NCI-H345 treated with DMSO at 0.1 percent for 48 hours (cell line): ENCODE results near the gene TTC21A.

ENCODE experiments used
- DNase-seq: peaks from one replicate; lab custom pipeline; 2025; ENCODE audit not compliant: unreplicated experiment; lab: John Stamatoyannopoulos, UW

Gene TTC21A

DNA sequence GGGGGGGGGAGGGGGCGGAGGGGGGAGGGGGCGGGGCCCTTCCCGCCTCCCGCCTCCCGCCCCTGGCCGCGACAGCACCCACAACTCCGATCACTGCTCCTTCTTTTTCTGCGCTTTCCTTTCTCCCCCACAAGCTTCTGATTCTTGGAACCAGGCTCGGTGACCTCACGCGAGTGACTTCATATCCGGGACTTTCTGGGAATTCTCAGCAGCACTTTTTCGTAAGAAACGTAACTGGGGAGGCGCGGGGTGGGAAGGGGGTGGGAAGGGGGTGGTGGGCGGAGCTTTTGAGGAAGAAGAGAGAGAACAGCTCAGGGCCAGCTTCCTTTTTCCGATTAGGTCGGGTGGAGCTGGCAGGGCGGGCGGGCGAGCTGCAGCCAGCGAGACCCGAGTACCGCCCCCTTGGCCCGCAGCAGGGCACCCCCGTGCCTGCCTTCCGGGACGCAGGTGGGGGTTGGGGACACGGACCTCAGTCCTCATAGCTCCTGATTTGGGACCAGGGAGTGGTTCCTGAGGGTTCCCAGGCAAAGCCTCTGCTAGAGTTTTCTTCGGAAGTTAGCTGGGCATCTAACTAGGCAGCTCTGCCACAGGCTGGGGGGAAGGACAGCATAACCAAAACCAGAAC lies 70.3 kb downstream of the TTC21A start:
- DNase-seq, result no peak

DNA sequence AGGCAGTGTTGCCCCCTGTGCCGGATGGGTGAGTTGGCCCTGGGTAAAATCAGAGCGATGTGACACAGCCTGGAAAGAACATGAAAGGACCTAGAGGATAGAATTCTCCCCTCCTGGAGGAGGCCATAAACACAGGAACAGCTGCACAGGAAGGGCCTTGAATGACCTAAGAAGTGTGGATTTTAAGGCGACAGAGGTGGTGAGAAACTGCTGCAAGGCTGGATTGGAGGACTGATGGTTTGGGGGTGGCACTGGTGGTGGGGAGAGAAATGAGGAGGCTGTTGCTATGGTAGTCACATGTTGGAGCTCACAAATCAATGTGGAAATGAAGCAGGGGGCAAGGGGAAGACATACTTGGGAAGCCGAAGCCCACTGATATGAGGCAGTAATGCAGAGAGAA lies 71.1 kb downstream of the TTC21A start:
- no peak for DNase-seq

DNA sequence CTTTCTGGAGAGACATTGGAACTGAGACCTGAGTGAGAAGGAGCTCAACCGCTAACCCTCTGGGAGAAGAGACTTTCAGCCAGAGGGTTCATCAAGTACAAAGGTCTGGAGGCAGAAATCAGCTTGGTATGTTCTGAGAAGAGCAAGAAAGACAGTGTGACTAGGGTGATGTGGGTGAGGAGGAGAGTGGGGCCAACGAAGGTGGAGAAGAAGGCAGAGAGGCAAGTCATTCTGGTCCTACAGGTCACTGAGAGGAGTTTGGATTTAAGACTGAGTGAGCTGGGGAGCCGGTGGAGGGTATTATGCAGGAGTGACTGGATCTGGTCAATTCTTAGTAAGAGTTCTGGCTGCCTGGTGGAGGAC lies 72.7 kb downstream of the TTC21A start:
- DNase-seq, result no peak

DNA sequence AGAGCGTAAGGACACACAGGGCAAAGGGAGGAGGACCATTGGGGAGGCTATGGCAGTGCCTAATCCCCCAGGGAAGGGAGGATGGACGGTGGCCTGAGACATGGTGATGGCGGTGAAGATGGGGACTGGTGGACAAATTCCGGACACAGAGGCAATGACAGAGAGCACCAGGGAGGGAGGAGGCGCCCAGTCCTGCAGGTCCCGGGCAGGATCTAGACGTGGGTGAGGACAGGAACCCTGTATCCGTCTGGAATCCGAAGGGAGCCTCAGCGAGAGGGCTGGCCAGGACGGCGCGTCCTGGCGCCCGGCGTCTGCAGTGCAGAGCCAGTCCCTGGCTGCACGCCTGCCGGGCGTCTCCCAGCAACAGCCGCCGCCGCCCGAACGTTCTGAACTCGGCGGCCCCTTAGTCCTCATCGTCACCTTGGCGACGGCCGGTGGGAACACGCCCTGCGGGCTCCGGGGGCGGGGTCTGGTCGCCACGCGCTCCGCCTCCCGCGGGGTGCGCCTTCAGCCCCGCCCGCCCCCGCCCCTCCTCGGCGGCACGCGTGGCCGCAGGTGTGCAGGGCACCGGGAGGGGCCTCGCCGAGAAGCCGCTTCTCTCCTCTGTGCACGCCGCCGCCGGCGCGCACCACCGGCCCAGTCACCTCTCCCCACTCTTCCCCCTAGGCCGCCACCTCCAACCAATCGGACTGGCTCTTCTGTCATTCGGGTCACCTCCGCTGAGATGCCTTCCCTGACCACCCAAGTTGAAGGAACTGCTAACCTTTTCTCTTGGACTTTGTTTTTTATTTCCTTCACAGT lies 73.3 kb downstream of the TTC21A start:
- DNase-seq, result peak; percentile 56

DNA sequence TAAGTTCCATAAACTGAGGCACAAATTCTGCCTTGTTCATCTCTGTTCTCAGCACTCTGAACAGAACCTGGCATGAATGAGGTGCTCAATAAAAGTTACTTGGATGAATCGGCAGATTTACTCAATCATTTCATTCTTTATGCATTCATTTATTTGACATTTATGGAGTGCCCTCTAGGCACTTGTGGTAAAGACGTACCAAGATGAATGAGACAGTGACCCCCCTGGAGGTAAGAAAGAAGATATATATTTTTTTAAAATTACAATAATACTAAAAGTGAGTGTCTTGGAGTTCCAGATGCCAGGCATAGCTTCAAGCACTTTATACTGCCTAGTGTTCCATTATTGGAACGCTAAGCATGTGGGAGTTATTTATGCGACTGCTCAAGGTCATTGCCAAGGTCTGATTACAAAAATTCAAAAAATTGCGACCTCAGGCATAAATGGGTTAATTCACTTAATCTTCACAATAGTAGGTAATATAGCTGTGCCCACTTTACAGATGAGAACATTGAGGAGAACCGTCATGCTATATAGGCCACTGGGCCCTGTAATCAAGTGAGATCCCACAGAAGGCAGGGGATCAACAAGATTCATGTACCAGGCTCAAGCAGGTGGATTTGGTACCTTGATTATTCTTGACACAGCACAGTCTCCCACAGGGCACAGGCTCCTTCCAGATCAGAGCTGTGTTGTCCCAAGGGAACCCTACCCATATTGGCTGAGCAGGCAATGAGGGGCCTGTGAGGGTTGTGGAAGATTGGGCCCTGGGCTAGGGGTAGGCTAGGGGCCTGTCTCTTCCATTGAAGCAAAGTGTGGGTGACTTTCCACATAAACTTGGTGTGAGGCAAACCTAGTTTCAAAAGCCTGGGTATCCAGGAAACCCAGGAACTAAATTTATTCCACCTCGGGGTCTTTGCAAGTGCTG lies 74.2 kb downstream of the TTC21A start:
- no peak for DNase-seq

DNA sequence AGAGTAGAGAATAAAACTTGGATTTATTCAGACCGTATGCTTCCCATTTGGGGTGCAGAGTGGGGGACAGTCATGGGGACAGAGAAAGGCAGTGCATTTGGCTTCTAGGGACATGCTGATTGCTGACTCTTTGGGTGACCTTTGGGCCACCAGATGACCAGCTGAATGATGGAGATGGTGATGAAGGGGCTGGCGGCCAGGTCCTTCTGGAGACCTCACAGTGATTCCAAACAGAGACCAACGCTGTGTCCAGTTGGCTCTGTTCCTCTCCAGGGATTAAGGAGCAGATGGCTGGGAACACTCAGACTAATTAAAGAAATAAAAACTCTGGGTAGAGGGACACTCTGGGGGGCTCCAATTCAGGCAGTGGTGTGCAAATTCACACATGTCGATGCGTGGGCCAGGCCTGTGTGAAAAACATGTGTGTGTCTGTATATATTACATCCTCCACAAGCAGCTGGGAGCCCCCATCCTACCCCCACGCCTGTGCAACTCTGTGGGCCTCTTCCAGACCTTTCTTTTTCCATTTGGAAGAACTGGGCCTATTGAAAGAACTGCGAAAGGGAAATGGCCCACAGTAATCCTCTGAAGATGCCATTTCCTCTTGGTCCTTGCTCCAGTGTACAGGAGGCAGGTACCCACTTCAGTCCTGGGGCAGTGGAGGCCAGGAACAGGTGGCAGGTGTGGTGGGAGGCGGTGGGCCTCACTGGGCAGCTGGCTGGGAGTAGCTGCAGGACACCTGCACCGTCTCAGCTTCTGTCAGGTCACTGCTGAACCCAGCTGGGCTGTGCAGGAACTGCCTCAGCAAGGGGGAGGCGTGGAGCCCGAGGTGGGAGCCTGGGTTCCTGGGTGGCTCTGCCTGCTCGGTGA lies 76.0 kb downstream of the TTC21A start:
- no peak for DNase-seq

DNA sequence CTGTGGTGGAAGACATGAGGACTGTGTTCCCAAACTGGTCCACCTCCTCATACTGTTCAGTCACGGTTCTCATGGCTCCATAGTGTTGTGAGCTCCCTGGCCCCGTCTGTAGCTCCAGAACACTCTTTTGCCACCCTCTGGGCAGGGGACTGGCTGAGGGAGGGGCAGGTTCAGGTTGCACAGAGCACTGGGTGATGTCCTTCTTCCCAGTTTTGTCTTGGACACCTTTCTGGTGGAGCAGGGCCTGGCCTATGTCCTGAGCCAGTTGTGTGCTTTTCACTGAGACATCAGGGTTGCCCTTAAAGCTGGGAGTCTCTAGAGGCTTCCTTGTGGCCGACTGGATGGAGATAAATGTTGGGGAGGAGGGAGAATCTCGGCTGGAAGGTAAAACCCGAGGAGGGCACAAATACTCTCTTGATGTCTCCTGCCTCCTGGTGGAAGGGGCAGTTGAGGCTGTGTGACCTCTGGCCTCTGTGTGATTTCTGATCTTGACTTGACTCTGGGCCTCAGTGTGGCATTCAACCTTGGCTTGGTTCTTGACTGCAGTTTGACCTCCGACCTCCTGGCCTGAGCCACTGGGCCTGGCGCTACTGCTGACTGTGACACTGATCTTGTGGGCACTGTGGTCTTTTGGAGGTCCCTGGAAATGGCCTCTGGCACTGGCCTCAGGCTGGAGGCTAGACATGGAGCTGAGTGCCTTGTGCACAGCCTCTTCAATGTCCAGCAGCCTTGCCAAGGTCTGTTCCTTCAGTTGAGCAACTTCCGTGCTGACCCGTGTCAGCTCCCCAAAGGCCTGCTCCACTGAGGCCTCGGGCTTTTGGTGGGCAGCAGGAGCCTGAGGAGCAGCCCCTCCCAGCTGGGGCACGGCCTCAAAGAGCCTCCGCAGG lies 76.8 kb downstream of the TTC21A start:
- no peak for DNase-seq

DNA sequence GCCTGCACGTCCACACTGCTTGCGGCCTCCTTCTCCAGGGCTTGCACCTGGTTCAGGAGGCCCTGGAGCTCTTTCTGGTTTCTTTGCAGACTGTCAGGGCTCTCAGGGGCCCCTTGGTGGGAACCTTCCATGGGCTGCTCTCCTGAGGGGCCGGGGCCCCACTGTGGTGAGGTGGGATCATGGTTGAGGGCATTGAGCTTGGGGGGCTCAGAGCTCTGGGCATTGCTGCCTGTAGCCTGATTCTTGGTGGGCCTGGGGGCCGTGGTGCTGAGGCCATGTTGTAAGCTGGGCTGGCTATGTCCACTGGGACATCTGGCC lies 77.4 kb downstream of the TTC21A start:
- no peak for DNase-seq

DNA sequence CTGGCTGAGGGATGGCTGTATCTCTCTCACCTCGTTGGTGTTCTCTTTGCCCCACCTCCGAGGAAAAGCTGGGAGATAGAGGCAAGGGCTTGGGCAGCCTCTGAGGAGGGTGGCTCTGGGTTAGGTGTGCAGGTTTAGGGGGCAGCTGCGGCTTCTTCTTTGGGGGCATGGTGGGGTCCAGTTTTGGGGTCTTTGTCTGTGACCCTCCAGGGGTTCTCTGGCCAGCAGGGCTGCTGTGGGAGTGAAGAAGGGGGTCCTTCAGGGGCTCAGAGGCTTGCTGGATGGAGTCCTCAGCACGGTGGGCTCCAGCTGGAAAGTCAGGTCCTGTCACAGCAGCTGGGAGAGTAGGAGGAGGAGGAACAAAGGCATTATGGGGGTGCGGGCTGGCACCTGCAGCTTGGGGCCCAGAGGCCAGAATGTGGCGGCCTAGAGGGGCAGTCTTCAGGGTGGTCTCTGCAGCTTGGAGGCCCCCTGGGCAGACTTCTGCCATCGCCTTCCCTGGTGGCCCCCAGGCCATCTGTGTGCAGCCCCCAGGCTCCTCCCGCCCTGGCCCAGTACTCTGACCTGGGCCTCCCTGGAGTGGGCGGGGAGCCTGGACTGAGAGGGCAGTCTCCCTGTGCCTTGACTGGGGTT lies 78.0 kb downstream of the TTC21A start:
- DNase-seq, result no peak

DNA sequence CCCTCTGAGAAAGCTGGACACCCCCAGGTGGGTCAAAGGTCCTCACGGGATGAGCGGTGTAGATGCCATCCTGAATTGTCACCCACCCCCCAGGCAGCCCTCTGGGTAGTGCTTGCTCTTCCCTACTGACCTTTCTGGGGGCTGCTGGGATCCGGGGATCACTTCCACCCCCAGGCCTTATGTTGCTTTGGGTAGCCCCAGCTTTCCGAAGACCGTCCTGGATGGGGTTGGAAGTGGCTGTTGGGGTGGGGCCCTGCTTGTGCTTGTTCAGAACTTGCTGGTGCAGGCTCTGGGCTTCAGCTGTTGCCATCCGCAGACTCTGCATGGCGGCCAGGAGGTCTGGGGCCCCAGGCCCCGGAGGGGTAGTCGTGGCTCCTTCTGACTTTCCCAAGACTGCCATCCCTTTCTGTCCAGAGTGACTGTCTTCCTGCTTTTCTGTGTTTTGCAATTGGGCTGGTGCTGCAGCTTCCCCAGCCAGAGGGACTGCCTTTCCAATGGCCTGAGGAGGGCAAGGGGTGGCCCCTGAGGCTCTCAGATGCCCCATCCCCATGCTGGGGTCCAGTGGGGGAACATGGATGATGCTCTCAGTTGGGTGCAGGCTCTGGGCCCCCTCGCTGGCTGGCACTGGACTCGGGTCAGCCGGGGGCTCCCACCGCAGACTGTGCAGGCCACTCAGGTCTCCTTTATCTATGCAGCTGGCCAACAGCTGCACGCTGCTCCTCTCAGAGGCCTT lies 78.6 kb downstream of the TTC21A start:
- no peak for DNase-seq

DNA sequence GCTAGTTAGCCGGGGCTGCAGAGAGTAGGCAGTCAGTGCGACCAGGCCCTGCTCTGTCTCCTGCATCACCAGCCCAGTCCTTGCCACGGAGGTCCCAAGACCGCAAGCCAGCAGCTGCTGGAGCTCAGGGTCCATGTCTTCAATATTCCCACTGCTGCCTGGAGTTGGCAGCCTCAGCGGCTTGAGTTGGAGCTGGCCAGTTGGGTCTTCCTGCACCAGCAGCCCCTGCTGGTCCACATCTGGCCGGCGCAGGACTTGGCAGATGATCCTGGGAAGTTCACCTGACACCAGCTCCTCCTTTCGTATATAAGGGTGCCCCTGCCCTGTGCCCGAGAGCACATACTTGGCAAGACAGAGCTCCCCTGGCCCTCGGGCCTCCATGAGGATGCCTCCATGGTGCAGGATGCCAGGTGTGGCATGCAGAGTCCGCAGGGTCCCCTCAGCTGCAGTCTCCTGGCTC lies 79.2 kb downstream of the TTC21A start:
- DNase-seq, result no peak

DNA sequence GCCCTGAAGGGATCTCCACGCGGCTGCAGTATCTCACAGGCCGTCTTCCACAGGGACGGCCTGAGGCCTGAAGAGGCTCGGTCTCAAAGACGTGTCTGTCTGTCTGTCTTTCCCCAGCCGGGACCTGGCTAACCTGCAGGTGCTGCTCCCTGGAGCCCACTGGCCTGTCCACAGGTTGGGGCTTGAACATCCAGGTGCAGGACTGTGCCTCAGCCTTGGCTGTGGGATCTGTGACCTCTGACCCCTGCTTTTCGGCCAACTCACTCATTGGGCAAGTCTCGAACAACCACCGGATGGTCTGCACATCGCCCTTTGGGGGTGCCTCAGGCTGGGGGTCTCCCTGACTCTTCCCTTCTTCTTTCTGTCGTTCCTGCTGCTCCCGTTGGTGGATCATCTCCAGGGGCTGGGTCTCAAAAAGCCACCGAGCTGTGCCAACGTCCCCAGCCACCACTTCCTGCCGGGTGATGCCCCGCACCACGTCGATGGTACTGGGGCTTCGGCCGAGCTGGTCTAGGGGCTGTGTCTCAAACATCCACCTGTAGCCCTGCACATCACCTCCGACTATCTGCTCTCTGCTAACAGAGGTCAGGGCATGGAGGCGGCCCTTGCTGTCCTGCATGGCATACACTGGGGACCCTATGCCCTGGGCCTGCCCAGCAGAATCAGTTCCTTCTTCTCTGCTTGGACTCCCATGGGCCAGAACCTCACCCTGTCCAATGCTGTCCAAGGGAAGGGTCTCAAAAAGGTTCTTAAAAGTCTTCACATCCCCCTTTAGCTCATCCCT lies 80.1 kb downstream of the TTC21A start:
- no peak for DNase-seq
